K562 (cell line): ENCODE measurements around the gene PI4KA. TPM values are rescaled to one million over a fixed set of nuclear protein-coding genes. Genes with fewer than 3 reads are reported as not detected.

Source experiments
- CCNT2 ChIP-seq: IDR thresholded peaks from 2 replicates; pipeline ENCODE4 v1.6.1; 2011; ENCODE audit warnings: borderline replicate concordance, low read depth, mild to moderate bottlenecking, moderate library complexity, mixed read lengths, low read length; ENCODE audit not compliant: insufficient read length; ENCODE audit errors: extremely low read depth
- DIDO1 ChIP-seq: fragments of 450-650 bp; IDR thresholded peaks from 2 replicates; pipeline ENCODE4 v1.6.1; 2016; ENCODE audit warnings: low read depth, missing biosample characterization, missing genetic modification characterization
- FOSL1 ChIP-seq: fragments of 200-800 bp; sonication (Bioruptor generic); conservative IDR thresholded peaks from 2 replicates; pipeline ENCODE4 v1.6.1; 2016; ENCODE audit warnings: missing genetic modification characterization, missing compliant biosample characterization
- FOXA3 ChIP-seq, 2 experiments: fragments of 450-650 bp in 1 of 2; sonication (generic) in 1 of 2; formaldehyde crosslinking; IDR thresholded peaks in 1 of 2; conservative IDR thresholded peaks in 1 of 2; 2 replicates each; pipeline versions ENCODE4 v1.4.0 to v1.8.0; 2020 to 2022; ENCODE audit warnings: mild to moderate bottlenecking in 2 of 2, missing genetic modification reagents in 1 of 2
- FOXJ2 ChIP-seq: fragments of 200-800 bp; sonication (Bioruptor generic); IDR thresholded peaks from 2 replicates; pipeline ENCODE4 v1.6.1; 2016; ENCODE audit warnings: missing genetic modification characterization, missing compliant biosample characterization
- FOXJ3 ChIP-seq: sonication (generic); formaldehyde crosslinking; IDR thresholded peaks from 2 replicates; pipeline ENCODE4 v1.4.0; 2020; ENCODE audit warnings: mild to moderate bottlenecking, missing genetic modification reagents
- FOXK1 ChIP-seq: sonication (generic); formaldehyde crosslinking; IDR thresholded peaks from 2 replicates; pipeline ENCODE4 v1.8.0; 2022; ENCODE audit warnings: missing genetic modification reagents, mild to moderate bottlenecking, borderline replicate concordance
- HDAC6 ChIP-seq: IDR thresholded peaks from 2 replicates; pipeline ENCODE4 v1.6.1; 2012; ENCODE audit warnings: low read depth, mild to moderate bottlenecking, control low read depth, inconsistent platforms, low read length, moderate library complexity
- HMG20A ChIP-seq: fragments of 450-650 bp; formaldehyde crosslinking; conservative IDR thresholded peaks from 2 replicates; pipeline ENCODE4 v1.4.0; 2020; ENCODE audit warnings: mild to moderate bottlenecking, mixed read lengths
- KDM2B ChIP-seq: fragments of 250-450 bp; sonication (Bioruptor Pico); IDR thresholded peaks from 2 replicates; pipeline ENCODE4 v1.8.0; 2021; ENCODE audit warnings: mild to moderate bottlenecking, moderate library complexity
- NBN ChIP-seq: fragments of 450-650 bp; IDR thresholded peaks from 2 replicates; pipeline ENCODE4 v1.6.1; 2016; ENCODE audit warnings: low read depth, mild to moderate bottlenecking
- POLR2AphosphoS2 ChIP-seq: IDR thresholded peaks from 2 replicates; pipeline ENCODE4 v1.6.1; 2012; ENCODE audit warnings: low read length, improper control_type of control experiment
- PRMT5 ChIP-seq: sonication (generic); formaldehyde crosslinking; IDR thresholded peaks from 2 replicates; pipeline ENCODE4 v1.5.0; 2020; ENCODE audit warnings: missing genetic modification reagents
- RBM17 ChIP-seq: fragments of 200-400 bp; formaldehyde crosslinking; IDR thresholded peaks from 2 replicates; pipeline ENCODE4 v1.6.1; 2017; ENCODE audit warnings: low read depth, mild to moderate bottlenecking, low read length, borderline replicate concordance
- RBM25 ChIP-seq: fragments of 200-400 bp; formaldehyde crosslinking; IDR thresholded peaks from 2 replicates; pipeline ENCODE4 v1.6.1; 2018; ENCODE audit warnings: low read length, low read depth, moderate library complexity; ENCODE audit not compliant: severe bottlenecking
- SIN3A ChIP-seq, 2 experiments: fragments of 150-350 bp in 1 of 2; IDR thresholded peaks; 2 replicates each; pipeline ENCODE4 v1.6.1; 2011 to 2016; ENCODE audit warnings: borderline replicate concordance in 2 of 2, low read depth in 2 of 2, low read length in 2 of 2, mild to moderate bottlenecking in 2 of 2, moderate library complexity in 2 of 2; ENCODE audit not compliant: control insufficient read depth in 1 of 2
- SIN3B ChIP-seq: fragments of 450-650 bp; IDR thresholded peaks from 2 replicates; pipeline ENCODE4 v1.6.1; 2017; ENCODE audit warnings: low read depth, mild to moderate bottlenecking, moderate library complexity
- SOX6 ChIP-seq: fragments of 450-650 bp; IDR thresholded peaks from 2 replicates; pipeline ENCODE4 v1.6.1; 2014; ENCODE audit warnings: mild to moderate bottlenecking
- STAT5A ChIP-seq: IDR thresholded peaks from 2 replicates; pipeline ENCODE4 v1.6.1; 2012; ENCODE audit warnings: low read length, inconsistent platforms, borderline replicate concordance
- ZNF174 ChIP-seq: fragments of 250-450 bp; sonication (Bioruptor Pico); IDR thresholded peaks from 2 replicates; pipeline ENCODE4 v1.4.0; 2020; ENCODE audit warnings: mild to moderate bottlenecking
- polyA plus RNA-seq, 8 experiments: library from polyadenylated mRNA; depleted of rRNA in 4 of 8; stranded (reverse) in 5 of 8; unstranded in 3 of 8; fragments of >200 nt; fragmentation: Nextera tagmentation in 2 of 8; fragmentation: Illumina TruSeq in 1 of 8; extraction: Ambion mirVana in 2 of 8; extraction: Trizol in 1 of 8; gene quantifications; 2 replicates each; pipeline versions ENCODE4 v1.2.1 to v1.2.3, GENCODE V29; 2011 to 2014; ENCODE audit warnings: inconsistent platforms in 1 of 8, missing spikeins in 1 of 8
- total RNA-seq, 7 experiments: library from RNA; depleted of rRNA in 6 of 7; stranded (reverse); fragments of >200 nt in 6 of 7; fragmentation: Illumina TruSeq in 2 of 7; extraction: Trizol in 2 of 7; gene quantifications; 2 replicates each; pipeline versions ENCODE4 v1.2.1 to v1.2.3, GENCODE V29; 2011 to 2021; ENCODE audit warnings: low replicate concordance in 1 of 7
- TF ChIP-seq, protein P1 (sequence below): fragments of 250-450 bp; sonication (Bioruptor Pico); IDR thresholded peaks from 2 replicates; pipeline ENCODE4 v1.9.0; 2021; ENCODE audit warnings: mild to moderate bottlenecking, inconsistent platforms
- TF ChIP-seq, protein P2 (sequence below): fragments of 450-650 bp; IDR thresholded peaks from one replicate; pipeline ENCODE4 v1.6.1; 2018; ENCODE audit warnings: mild to moderate bottlenecking, moderate library complexity; ENCODE audit not compliant: partially characterized antibody
- TF ChIP-seq, protein P3 (sequence below), 2 experiments: IDR thresholded peaks; 2 replicates each; pipeline ENCODE4 v1.6.1; 2011; ENCODE audit warnings: borderline replicate concordance in 1 of 2, control low read depth in 1 of 2, low read depth in 1 of 2, low read length in 1 of 2, mild to moderate bottlenecking in 1 of 2, mixed read lengths in 1 of 2, moderate library complexity in 1 of 2; ENCODE audit not compliant: insufficient read depth in 1 of 2, insufficient read length in 1 of 2, poor library complexity in 1 of 2, severe bottlenecking in 1 of 2; ENCODE audit errors: extremely low read depth in 1 of 2

PI4KA gene
- total and polyA plus RNA-seq, 9 of the 15 experiments (the other 6 are each of a cell fraction or from before 2014, with no cell fraction given) = 7.3 to 187 (median 84.7) TPM

DNA sequence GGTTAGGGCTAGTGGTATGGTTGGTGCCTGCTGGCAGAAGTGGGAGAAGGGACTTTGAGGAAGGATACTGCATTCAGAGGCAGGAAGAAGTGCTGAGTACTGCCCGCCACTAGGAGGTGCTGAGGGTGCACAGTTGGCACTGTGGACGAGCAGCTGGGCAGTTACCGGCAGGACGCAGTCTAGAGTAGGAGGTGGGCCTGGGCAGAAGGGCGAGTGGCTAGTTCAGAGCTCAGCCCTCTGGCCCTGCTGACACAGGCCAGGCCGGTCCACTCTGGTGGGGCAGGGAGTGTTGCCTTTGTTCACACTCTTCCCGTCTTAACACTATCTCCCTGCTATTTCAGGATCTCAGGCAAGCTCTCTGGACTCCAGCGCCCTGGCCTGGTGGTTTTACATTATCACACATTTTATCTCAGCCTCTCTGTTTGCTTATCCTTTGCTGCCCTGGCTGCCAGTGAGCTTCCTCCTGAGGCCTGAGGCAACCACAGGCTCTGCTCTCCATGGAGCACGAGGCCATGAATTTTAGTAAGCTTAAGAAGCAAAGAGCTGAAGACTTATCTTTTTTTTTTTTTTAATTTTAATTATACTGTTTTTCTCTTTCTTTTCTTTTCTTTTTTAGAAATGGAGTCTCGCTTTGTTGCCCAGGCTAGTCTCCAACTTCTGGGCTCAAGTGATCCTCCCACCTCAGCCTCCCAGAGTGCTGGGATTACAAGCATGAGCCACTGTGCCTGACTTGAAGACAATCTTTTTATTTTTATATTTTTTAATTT lies 27.1 kb upstream of the PI4KA start (continued):
- TF ChIP-seq, protein P1, sequence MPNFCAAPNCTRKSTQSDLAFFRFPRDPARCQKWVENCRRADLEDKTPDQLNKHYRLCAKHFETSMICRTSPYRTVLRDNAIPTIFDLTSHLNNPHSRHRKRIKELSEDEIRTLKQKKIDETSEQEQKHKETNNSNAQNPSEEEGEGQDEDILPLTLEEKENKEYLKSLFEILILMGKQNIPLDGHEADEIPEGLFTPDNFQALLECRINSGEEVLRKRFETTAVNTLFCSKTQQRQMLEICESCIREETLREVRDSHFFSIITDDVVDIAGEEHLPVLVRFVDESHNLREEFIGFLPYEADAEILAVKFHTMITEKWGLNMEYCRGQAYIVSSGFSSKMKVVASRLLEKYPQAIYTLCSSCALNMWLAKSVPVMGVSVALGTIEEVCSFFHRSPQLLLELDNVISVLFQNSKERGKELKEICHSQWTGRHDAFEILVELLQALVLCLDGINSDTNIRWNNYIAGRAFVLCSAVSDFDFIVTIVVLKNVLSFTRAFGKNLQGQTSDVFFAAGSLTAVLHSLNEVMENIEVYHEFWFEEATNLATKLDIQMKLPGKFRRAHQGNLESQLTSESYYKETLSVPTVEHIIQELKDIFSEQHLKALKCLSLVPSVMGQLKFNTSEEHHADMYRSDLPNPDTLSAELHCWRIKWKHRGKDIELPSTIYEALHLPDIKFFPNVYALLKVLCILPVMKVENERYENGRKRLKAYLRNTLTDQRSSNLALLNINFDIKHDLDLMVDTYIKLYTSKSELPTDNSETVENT = peak; percentile 97
- TF ChIP-seq SIN3A (IDR thresholded peaks at IDR 0.05; ENCODE audit: borderline replicate concordance in 2 of 2, control insufficient read depth in 1 of 2, low read depth in 2 of 2, low read length in 2 of 2) (peak; percentile 96 to 97), POLR2AphosphoS2 (no peak), ZNF174 (CRISPR knock-in tag) (no peak), FOXA3 (CRISPR knock-in tag; conservative IDR thresholded peaks at IDR 0.05 in 1 of 2, IDR thresholded peaks at IDR 0.05 in 1 of 2) (peak; percentile 81 to 87), RBM17 (no peak), DIDO1 (tag) (no peak), SIN3B (no peak), FOSL1 (peak; percentile 57), SOX6 (peak; percentile 90), FOXK1 (no peak), HDAC6 (0 out of 2 replicates have a peak, but pooled peaks have one; percentile 36), PRMT5 (no peak), NBN (peak; percentile 99), CCNT2 (no peak), FOXJ3 (no peak), STAT5A (peak; percentile 8; the same call in 1 of the 2 replicates), KDM2B (peak; percentile 62), HMG20A (CRISPR knock-in tag) (no peak), FOXJ2 (tag) (peak; percentile 94), RBM25 (no peak)
- TF ChIP-seq, protein P2, sequence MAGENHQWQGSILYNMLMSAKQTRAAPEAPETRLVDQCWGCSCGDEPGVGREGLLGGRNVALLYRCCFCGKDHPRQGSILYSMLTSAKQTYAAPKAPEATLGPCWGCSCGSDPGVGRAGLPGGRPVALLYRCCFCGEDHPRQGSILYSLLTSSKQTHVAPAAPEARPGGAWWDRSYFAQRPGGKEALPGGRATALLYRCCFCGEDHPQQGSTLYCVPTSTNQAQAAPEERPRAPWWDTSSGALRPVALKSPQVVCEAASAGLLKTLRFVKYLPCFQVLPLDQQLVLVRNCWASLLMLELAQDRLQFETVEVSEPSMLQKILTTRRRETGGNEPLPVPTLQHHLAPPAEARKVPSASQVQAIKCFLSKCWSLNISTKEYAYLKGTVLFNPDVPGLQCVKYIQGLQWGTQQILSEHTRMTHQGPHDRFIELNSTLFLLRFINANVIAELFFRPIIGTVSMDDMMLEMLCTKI = no peak
- TF ChIP-seq, protein P3, sequence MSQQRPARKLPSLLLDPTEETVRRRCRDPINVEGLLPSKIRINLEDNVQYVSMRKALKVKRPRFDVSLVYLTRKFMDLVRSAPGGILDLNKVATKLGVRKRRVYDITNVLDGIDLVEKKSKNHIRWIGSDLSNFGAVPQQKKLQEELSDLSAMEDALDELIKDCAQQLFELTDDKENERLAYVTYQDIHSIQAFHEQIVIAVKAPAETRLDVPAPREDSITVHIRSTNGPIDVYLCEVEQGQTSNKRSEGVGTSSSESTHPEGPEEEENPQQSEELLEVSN (IDR thresholded peaks at IDR 0.05; ENCODE audit: borderline replicate concordance in 1 of 2, extremely low read depth in 1 of 2, insufficient read depth in 1 of 2, insufficient read length in 1 of 2, low read depth in 1 of 2, low read length in 1 of 2, poor library complexity in 1 of 2, severe bottlenecking in 1 of 2) = peak; percentile 66 to 72
